GM19043 (cell line): ENCODE data around the gene TUBB.
"Not testable (repeated sequence)": the region's sequence is repeated elsewhere in the genome, so short reads cannot be mapped to it uniquely, and the experiment has no call there.

Experiments
- ATAC-seq: cut with Tn5 transposase; IDR thresholded peaks from one replicate; pipeline ENCODE4 v1.9.1; 2021; ENCODE audit warnings: low read depth; ENCODE audit not compliant: unreplicated experiment

Gene TUBB

DNA sequence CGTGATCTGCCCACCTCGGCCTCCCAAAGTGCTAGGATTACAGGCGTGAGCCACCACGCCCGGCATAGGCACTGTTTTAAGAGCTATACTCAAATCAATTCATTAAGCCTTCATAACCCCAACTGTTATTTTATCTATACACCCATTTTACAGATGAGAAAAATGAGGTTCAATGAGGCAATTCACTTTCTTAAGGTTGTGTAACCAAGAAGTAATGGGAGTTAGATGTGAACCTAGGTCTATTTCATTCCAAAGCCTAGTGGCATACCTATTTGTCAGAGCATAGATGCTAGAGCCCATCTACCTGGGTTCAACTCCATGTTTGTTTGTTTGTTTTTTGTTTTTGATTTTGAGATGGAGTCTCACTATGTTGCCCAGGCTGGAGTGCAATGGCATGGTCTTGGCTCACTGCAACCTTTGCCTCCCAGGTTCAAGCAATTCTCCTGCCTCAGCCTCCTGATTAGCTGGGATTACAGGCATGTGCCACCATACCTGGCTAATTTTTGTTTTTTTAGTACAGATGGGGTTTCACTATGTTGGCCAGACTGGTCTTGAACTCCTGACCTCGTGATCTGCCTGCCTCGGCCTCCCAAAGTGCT, 36.4 kb downstream of the TUBB start:
- not testable (repeated sequence) for ATAC-seq

DNA sequence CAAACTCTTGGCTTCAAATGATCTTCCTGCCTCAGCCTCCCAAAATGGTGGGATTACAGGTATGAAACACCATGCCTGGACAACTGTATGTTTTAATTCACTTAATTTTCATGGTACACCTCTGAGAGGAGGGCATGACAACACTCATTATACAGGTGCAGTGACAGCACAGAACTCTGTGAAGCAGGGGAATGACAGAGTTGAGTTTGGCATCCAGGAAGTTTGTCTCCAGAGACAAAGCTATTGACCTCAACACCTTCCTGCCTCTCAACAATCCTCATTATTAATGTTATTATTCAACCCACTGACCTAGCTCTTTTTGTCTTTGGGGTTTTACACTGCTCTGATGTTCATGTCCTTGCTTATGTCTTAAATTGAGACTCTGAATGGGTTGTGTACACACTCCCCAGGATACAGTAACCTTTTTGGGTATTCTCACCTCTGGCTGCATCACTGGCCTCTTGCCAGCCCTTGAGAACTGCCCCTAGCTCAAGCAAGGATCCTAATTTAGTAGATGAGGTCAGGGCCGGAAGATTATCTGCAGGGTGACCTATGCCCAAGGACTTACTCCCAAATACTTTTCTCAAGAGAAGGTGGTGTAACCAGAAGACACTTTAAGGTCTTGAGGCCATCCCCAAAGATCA, 37.2 kb downstream of the TUBB start:
- ATAC-seq = no peak

- ATAC-seq = no peak
Observed at GRCh38 chr6:30759575-30760239, 39.6 kb downstream of the TUBB start.

DNA sequence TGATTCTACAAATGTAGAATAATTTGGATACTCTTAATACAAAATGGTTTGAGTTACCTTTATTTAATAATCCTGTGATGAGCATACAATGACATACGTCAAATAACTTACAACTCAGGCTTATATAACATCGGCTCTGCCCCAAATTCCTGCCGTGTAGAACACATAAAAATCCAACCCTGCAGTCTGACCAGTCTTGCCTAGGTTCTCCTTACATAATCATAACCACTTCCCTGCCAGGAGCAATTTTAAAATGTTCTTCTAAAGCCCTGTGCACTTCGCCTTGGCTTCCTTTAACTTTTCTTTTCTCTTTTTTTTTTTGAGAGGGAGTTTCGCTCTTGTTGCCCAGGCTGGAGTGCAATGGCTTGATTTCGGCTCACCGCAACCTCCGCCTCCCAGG, 40.4 kb downstream of the TUBB start:
- ATAC-seq = no peak

DNA sequence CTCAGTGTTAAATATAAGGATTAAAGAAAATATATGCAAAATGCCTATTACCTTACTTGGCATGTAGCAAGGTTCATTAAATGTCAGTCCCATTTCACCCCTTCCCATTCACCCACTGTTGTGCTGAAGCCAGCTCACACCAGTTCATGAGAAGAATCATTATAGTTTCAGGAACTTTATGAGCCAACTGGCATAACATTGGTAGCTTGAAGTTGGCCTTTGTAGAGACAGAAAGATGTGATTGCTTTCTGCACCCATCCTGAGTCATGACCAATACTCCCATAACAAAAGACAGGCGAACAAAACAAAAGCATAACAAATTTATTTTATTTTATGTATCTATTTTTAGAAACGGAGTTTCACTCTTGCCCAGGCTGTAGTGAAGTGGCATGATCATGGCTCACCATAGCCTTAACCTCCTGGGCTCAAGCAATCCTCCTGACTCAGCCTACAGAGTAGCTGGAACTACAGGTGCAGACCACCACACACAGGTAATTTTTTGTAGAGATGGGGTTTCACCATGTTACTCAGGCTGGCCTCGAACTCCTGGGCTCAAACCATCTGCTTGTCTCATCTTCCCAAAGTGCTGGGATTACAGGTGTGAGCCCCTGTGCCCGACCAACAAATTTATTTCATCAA, 41.8 kb downstream of the TUBB start:
- ATAC-seq = no peak

DNA sequence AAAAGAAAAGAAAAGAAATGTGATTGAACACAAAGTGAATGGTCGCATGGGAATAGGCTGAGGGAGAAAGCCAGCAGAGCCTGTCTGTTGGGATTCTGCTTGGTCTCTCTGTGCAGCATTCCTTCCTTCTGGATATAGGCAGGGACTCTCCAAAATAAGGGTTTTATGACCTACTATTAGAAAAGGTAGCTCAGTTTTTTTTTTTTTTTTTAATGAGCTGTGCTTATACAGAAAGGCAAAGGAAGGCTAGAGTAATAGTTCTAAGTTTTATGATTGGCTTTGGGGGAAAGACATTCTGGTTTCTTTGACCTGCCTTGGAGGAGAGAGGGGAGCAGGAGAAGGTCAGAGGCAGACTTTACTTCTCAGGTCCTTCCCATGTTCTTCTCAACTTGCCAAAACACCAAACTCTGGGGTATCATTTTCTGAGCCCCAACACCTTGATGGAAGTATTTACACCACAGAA, 43.0 kb downstream of the TUBB start:
- no peak for ATAC-seq

GRCh38 chr6:30763618-30764489, 43.7 kb downstream of the TUBB start:
- ATAC-seq = no peak

DNA sequence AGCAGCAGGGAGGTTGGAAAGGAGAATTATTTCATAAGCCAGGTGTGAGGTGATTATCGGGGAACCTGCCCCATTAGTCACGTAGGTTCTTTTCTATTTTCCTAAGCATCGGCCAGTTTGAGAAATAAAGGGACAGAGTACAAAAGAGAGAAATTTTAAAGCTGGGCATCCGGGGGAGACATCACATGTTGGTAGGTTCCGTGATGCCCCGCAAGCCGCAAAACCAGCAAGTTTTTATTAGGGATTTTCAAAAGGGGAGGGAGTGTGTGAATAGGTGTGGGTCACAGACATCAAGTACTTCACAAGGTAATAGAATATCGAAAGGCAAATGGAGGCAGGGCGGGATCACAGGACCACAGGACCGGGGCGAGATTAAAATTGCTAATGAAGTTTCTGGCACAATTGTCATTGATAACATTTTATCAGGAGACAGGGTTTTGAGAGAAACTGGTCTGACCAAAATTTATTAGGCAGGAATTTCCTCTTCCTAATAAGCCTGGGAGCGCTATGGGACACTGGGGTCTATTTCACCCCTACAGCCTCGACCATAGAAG, 44.4 kb downstream of the TUBB start:
- not testable (repeated sequence) for ATAC-seq

DNA sequence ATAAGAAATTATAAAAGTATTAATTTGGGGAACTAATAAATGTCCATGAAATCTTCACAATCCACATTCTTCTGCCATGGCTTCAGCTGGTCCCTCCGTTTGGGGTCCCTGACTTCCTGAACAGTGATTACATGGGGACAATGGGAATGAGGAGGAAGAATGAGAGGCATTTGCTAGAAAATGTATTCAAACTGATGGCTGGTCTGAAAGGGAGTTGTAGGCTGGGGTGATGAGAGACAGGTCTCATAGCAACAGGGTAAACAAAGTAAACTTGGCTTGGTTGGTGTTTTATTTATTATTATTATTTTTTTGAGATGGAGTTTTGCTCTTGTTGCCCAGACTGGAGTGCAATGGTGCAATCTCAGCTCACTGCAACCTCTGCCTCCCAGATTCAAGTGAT, 45.3 kb downstream of the TUBB start:
- not testable (repeated sequence) for ATAC-seq

- no peak for ATAC-seq
Observed at GRCh38 chr6:30766461-30767157, 46.5 kb downstream of the TUBB start.

- ATAC-seq = no peak
Observed at GRCh38 chr6:30767158-30767943, 47.2 kb downstream of the TUBB start.

DNA sequence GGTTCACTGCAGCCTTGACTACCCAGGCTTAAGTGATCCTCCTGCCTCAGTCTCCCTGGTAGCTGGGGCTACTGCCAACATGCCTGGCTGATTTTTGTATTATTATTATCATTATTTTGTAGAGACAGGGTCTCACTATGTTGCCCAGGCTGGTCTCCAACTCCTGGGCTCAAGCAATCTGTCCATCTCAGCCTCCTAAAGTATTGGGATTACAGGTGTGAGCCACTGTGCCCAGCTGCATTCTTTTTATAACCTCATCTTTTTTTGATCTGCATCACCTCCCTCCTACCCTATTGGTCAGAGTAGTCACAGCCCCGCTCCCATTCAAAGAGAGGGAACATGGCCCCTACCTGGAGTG, 47.8 kb downstream of the TUBB start:
- no peak for ATAC-seq

GRCh38 chr6:30768634-30769087, 48.5 kb downstream of the TUBB start:
- ATAC-seq = no peak

DNA sequence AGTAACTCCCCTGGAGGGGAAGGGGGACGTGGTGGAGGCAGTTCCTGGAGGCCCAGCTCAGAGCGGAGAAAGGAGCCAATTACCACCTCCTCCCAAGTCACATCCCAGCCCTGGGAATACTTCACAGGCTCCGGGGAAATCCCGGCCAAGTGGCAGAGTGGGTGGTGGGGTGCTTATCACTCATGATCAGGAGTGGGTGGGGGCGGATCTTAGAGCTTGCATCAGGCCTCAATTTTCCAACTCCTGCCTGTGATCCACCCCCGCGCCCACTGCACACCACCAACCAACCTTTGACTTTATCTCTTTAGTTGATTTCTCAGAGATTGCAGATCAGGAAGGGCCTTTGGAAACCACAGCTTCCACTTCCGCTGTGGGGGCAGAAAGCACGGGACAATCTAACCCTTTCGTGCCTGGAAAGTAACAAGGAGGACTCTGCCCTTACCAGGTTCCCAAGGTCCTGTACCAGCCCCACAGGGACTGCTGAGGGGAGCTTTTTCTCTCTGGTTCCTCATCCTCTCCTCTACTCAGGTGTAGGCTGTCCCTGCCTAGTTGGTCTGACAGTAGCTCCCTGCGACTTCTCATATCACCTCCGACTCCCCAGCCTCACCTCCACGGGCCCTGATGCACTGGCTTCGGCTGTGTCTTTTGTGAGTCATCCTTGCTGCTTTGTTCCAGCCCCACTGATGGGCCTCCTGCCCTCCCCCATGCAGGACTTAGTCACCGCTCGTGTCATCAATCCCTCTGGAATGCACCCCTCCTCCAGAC, 49.1 kb downstream of the TUBB start:
- ATAC-seq = no peak

- ATAC-seq = no peak
Observed at GRCh38 chr6:30769853-30770524, 49.8 kb downstream of the TUBB start.

- no peak for ATAC-seq
Observed at GRCh38 chr6:30770592-30770991, 50.4 kb downstream of the TUBB start.

- ATAC-seq = no peak
Observed at GRCh38 chr6:30774701-30775100, 54.5 kb downstream of the TUBB start.
